ENCODE measurements around the gene TRIP13. TPM values are rescaled to one million over a fixed set of nuclear protein-coding genes. Genes with fewer than 3 reads are reported as not detected.

Gene TRIP13
- total and polyA plus RNA-seq, 9 of the 15 experiments (the other 6 are each of a cell fraction or from before 2014, with no cell fraction given): 24.1 to 116 (median 53.2) TPM

DNA sequence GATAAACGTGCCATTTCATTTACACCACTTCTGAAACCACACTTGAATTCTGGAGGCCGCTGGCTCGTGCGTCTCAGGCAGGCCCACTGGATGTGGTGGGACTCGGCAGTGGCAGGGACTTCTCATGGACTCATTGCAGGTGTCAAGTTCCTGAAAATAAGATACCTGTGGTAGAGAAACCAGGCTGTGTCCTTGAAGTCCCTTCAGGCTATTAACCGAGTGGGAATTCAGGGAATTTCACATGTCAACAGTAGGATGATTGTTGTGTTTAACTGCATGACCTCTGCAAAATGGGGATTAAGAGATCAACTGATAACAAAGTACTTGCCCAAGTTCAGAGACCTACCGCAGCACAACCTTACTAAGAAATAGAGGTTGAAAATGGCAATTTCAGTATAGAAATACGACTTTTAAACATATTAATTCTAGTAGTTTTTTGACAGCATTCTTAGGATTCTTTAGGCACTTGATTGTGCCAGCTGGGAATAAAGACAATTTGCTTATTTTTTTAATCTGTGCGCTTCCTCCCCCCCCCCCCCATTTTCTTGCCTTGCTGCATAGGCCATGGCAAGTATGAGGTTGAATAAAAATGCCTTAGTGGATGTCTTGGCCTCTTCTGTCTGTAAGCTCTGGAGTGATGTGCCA lies 26.8 kb downstream of the TRIP13 start (continued):
- TF ChIP-seq ZKSCAN3 (CRISPR knock-in tag; IDR thresholded peaks at IDR 0.05) (no peak), ARID2 (IDR thresholded peaks at IDR 0.05) (no peak), SREBF1 (IDR thresholded peaks at IDR 0.05; ENCODE audit: borderline replicate concordance, low read depth, low read length) (no peak), GTF2F1 (IDR thresholded peaks at IDR 0.05; ENCODE audit: low read depth, low read length) (no peak), KLF1 (tag; IDR thresholded peaks at IDR 0.05) (no peak), ZNF174 (CRISPR knock-in tag; IDR thresholded peaks at IDR 0.05) (no peak), RAD21 (CRISPR knock-in tag; conservative IDR thresholded peaks at IDR 0.05 in 1 of 2, IDR thresholded peaks at IDR 0.05 in 1 of 2) (no peak), NCOA1 (IDR thresholded peaks at IDR 0.05; ENCODE audit: low read depth) (no peak), EGR1 (conservative IDR thresholded peaks at IDR 0.05) (no peak), CBFB (CRISPR knock-in tag; IDR thresholded peaks at IDR 0.05) (no peak), ZNF274 (IDR thresholded peaks at IDR 0.05; ENCODE audit: borderline replicate concordance, low read depth, low read length) (no peak), FOSL1 (tag; conservative IDR thresholded peaks at IDR 0.05) (no peak), ZNF24 (IDR thresholded peaks at IDR 0.05) (no peak)
- TF ChIP-seq, protein P1, sequence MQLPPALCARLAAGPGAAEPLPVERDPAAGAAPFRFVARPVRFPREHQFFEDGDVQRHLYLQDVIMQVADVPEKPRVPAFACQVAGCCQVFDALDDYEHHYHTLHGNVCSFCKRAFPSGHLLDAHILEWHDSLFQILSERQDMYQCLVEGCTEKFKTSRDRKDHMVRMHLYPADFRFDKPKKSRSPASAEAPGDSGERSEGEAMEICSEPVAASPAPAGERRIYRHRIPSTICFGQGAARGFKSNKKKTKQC (CRISPR knock-in tag; IDR thresholded peaks at IDR 0.05): no peak
- TF ChIP-seq, protein P2, sequence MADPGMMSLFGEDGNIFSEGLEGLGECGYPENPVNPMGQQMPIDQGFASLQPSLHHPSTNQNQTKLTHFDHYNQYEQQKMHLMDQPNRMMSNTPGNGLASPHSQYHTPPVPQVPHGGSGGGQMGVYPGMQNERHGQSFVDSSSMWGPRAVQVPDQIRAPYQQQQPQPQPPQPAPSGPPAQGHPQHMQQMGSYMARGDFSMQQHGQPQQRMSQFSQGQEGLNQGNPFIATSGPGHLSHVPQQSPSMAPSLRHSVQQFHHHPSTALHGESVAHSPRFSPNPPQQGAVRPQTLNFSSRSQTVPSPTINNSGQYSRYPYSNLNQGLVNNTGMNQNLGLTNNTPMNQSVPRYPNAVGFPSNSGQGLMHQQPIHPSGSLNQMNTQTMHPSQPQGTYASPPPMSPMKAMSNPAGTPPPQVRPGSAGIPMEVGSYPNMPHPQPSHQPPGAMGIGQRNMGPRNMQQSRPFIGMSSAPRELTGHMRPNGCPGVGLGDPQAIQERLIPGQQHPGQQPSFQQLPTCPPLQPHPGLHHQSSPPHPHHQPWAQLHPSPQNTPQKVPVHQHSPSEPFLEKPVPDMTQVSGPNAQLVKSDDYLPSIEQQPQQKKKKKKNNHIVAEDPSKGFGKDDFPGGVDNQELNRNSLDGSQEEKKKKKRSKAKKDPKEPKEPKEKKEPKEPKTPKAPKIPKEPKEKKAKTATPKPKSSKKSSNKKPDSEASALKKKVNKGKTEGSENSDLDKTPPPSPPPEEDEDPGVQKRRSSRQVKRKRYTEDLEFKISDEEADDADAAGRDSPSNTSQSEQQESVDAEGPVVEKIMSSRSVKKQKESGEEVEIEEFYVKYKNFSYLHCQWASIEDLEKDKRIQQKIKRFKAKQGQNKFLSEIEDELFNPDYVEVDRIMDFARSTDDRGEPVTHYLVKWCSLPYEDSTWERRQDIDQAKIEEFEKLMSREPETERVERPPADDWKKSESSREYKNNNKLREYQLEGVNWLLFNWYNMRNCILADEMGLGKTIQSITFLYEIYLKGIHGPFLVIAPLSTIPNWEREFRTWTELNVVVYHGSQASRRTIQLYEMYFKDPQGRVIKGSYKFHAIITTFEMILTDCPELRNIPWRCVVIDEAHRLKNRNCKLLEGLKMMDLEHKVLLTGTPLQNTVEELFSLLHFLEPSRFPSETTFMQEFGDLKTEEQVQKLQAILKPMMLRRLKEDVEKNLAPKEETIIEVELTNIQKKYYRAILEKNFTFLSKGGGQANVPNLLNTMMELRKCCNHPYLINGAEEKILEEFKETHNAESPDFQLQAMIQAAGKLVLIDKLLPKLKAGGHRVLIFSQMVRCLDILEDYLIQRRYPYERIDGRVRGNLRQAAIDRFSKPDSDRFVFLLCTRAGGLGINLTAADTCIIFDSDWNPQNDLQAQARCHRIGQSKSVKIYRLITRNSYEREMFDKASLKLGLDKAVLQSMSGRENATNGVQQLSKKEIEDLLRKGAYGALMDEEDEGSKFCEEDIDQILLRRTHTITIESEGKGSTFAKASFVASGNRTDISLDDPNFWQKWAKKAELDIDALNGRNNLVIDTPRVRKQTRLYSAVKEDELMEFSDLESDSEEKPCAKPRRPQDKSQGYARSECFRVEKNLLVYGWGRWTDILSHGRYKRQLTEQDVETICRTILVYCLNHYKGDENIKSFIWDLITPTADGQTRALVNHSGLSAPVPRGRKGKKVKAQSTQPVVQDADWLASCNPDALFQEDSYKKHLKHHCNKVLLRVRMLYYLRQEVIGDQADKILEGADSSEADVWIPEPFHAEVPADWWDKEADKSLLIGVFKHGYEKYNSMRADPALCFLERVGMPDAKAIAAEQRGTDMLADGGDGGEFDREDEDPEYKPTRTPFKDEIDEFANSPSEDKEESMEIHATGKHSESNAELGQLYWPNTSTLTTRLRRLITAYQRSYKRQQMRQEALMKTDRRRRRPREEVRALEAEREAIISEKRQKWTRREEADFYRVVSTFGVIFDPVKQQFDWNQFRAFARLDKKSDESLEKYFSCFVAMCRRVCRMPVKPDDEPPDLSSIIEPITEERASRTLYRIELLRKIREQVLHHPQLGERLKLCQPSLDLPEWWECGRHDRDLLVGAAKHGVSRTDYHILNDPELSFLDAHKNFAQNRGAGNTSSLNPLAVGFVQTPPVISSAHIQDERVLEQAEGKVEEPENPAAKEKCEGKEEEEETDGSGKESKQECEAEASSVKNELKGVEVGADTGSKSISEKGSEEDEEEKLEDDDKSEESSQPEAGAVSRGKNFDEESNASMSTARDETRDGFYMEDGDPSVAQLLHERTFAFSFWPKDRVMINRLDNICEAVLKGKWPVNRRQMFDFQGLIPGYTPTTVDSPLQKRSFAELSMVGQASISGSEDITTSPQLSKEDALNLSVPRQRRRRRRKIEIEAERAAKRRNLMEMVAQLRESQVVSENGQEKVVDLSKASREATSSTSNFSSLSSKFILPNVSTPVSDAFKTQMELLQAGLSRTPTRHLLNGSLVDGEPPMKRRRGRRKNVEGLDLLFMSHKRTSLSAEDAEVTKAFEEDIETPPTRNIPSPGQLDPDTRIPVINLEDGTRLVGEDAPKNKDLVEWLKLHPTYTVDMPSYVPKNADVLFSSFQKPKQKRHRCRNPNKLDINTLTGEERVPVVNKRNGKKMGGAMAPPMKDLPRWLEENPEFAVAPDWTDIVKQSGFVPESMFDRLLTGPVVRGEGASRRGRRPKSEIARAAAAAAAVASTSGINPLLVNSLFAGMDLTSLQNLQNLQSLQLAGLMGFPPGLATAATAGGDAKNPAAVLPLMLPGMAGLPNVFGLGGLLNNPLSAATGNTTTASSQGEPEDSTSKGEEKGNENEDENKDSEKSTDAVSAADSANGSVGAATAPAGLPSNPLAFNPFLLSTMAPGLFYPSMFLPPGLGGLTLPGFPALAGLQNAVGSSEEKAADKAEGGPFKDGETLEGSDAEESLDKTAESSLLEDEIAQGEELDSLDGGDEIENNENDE (IDR thresholded peaks at IDR 0.05; ENCODE audit: low read depth, low read length): no peak
- TF ChIP-seq, protein P3, sequence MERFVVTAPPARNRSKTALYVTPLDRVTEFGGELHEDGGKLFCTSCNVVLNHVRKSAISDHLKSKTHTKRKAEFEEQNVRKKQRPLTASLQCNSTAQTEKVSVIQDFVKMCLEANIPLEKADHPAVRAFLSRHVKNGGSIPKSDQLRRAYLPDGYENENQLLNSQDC (CRISPR knock-in tag; IDR thresholded peaks at IDR 0.05): no peak
- TF ChIP-seq, protein P4, sequence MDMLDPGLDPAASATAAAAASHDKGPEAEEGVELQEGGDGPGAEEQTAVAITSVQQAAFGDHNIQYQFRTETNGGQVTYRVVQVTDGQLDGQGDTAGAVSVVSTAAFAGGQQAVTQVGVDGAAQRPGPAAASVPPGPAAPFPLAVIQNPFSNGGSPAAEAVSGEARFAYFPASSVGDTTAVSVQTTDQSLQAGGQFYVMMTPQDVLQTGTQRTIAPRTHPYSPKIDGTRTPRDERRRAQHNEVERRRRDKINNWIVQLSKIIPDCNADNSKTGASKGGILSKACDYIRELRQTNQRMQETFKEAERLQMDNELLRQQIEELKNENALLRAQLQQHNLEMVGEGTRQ (CRISPR knock-in tag; IDR thresholded peaks at IDR 0.05): no peak

Measured in K562 (cell line).